Pancreas (tissue), 10 donors: Measurements from ENCODE around the gene IL1RL2. TPM values are rescaled to one million over a fixed set of nuclear protein-coding genes. Genes with fewer than 3 reads are reported as not detected.
A peak's percentile ranks its signal among the peaks of the same experiment; 100 is the strongest.

Experiments used
- ATAC-seq, 4 donors: fragments of 200-7000 bp; cut with Tn5 transposase; one replicate each; pipeline versions ENCODE4 v1.8.0 to v1.9.1; 2020; ENCODE audit warnings: mild to moderate bottlenecking in 4 of 4, moderate library complexity in 4 of 4
- DNase-seq, 6 donors: peaks; one replicate each; pipeline ENCODE4 v3.0.0-alpha.2; 2020
- FAIRE-seq: peaks from 2 replicates; lab custom pipeline; 2012; peaks lifted over from hg19 to GRCh38; lab: Jason Lieb, UNC
- H3K27ac ChIP-seq, 4 donors: fragments of 200-600 bp; sonication (generic); 1 replicate in 3 of 4; 2 replicates in 1 of 4; pipeline versions ENCODE4 v1.5.0 to v1.8.0; 2020
- H3K27me3 ChIP-seq, 4 donors: fragments of 200-600 bp; one replicate each; pipeline ENCODE4 v1.8.0; 2021
- H3K36me3 ChIP-seq, 3 donors: fragments of 200-600 bp; sonication (generic) in 1 of 3; one replicate each; pipeline versions ENCODE4 v1.5.0 to v1.8.0; 2020 to 2021
- H3K4me1 ChIP-seq, 3 donors: fragments of 200-600 bp; one replicate each; pipeline ENCODE4 v1.8.0; 2021
- H3K4me3 ChIP-seq, 4 donors: fragments of 200-600 bp; sonication (generic) in 2 of 4; one replicate each; pipeline versions ENCODE4 v1.5.0 to v1.8.0; 2020 to 2021
- H3K9me3 ChIP-seq, 4 donors: fragments of 200-600 bp; one replicate each; pipeline ENCODE4 v1.8.0; 2021
- WGBS, 2 donors: extraction: QIAGEN DNeasy Blood & Tissue Kit; methylation state at CpG; one replicate each; pipeline ENCODE4 v1.1.7; 2013; 5-methylcytosine and 5-hydroxymethylcytosine counted together
- intact Hi-C, 3 donors: fragments of 100-400 bp; cut with DNase I; formaldehyde crosslinking; loops; one replicate each; pipeline versions ENCODE4 v1.11.1 to v1.14.2; 2022
- polyA plus RNA-seq, 2 donors: library from polyadenylated mRNA; stranded (reverse); fragments of 200-250 nt; gene quantifications; one replicate each; pipeline ENCODE4 v1.2.3, GENCODE V29; 2013
- total RNA-seq, 6 donors: library from RNA; stranded (reverse); fragmentation: NEBNext Ultra II Directional in 4 of 6; extraction: Animal tissue kit (Norgen Biotek cat#: 25700) in 4 of 6; gene quantifications; one replicate each; pipeline versions ENCODE4 v1.2.1 to v1.2.4, GENCODE V29; 2021 to 2023
- TF ChIP-seq, protein P1 (sequence below), 4 donors: fragments of 200-600 bp; sonication (generic) in 3 of 4; IDR thresholded peaks; one replicate each; pipeline versions ENCODE4 v1.5.0 to v1.8.0; 2021; ENCODE audit warnings: antibody characterized with exemption in 4 of 4
- donor health status: healthy with polysubstance abuse.
- donor health status: DM: no; HTN: no; CAD: no; lungs with moderate emphysema.
- donor health status: DM: no; HTN: no; CAD: no.
- donor health status: control.
- donor health status: control.
- donor health status: Bipolar disorder and iron deficiency.
- donor health status: DM: yes; HTN: yes; CAD: no.
- donor health status: DM: no; HTN: no; CAD: no.
- donor health status: DM: no; HTN: no; CAD: no.
- donor health status: DM: yes; HTN: yes; CAD: no.

Gene IL1RL2
- 1 to 10 TPM in 1 of 6 donors, under 1 TPM in 5; 0.12 to 1.2 (median 0.32) TPM for total RNA-seq
- polyA plus RNA-seq, result under 1 TPM; 0.30 to 0.47 TPM

DNA sequence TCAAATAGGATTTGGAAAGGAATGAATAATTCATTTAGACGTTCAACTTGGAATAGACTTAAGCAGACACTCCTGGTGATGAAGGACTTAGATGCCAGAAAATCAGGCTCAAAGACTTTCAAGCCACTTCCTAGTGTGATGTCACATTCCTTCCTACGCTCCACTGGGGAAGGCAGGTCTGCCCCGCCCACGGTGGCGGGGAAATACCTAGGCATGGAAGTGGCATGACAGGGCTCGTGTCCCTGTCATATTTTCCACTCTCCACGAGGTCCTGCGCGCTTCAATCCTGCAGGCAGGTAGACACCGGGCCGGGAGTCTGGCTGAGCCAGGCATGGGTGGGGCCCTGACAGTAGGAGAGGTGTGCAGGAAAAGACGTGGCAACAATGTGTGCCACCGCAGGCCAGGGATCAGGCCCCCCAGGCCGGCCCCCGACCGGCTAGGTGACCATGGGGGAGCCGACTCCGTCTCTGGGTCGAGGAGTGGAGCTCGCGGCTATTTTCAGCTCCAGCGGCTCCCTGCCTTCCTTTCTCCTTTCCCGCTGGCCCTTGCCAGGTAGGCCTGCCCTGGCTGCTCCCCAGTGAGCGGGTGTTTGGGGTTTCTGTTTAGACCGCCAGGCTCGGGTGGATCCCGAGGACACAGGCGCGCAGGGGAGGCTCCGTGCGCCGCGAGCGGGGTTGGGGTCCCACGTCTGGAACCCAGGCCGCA is at the start of gene IL1RL2:
Gene IL1RL2 (plus strand): TSS at position 233 of the 705 bp plus-strand sequence. CDS start 845 bp downstream, outside the sequence.
- Histone ChIP-seq H3K36me3 (no peaks in the 10 kb centered on the region), H3K27me3 (no peaks in the 10 kb centered on the region), H3K9me3 (no peaks in the 10 kb centered on the region), H3K4me3 (peak within 1 kb of the TSS in 3 of 4 donors; percentile 5 to 40 (median 25)), H3K4me1 (peaks cover 0 to 10% (median 7%) of the 10 kb centered on the region in 3 donors), H3K27ac (peak within 1 kb of the TSS in 2 of 4 donors; percentile 9 to 32)
- 68 to 72% methylated on average over 30 to 36 of the region's 36 CpGs for WGBS, 2 donors
- peak; percentile 16 to 21 (median 18) for ATAC-seq
- FAIRE-seq, result no peak
- DNase-seq, result peak in 2 of 6 donors; percentile 32 to 70
- intact Hi-C loops, result no loop called here
- TF ChIP-seq, protein P1, sequence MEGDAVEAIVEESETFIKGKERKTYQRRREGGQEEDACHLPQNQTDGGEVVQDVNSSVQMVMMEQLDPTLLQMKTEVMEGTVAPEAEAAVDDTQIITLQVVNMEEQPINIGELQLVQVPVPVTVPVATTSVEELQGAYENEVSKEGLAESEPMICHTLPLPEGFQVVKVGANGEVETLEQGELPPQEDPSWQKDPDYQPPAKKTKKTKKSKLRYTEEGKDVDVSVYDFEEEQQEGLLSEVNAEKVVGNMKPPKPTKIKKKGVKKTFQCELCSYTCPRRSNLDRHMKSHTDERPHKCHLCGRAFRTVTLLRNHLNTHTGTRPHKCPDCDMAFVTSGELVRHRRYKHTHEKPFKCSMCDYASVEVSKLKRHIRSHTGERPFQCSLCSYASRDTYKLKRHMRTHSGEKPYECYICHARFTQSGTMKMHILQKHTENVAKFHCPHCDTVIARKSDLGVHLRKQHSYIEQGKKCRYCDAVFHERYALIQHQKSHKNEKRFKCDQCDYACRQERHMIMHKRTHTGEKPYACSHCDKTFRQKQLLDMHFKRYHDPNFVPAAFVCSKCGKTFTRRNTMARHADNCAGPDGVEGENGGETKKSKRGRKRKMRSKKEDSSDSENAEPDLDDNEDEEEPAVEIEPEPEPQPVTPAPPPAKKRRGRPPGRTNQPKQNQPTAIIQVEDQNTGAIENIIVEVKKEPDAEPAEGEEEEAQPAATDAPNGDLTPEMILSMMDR (IDR thresholded peaks at IDR 0.05), result no peak

DNA sequence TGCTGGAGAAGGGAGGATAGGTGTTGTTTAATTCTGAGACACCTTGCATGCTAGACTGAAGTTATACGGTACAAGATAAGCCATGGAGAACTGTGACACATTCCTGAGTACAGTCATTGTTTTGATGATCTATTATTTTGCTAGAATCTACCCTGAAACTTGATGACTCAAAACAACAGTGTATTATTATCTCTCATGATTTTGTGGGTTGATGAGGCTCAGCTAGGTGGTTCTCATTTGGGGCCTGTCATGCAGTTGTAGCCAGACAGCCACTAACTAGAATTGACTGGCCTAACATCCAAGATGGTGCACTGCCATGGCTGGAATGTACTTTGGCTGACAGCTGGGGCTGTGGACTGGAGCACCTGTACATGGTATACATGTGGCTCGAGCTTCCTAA is 49.7 kb upstream of the IL1RL2 start:
- Histone ChIP-seq H3K9me3 (no peaks in the 10 kb centered on the region), H3K4me1 (peaks cover 0 to 3% (median 0%) of the 10 kb centered on the region in 3 donors), H3K4me3 (no peak overlapping the region), H3K36me3 (no peaks in the 10 kb centered on the region), H3K27me3 (no peaks in the 10 kb centered on the region), H3K27ac (no peak overlapping the region)
- WGBS, 2 donors, result 90 to 94% methylated on average over 2 of the region's 2 CpGs
- ATAC-seq, result no peak
- FAIRE-seq, result no peak
- TF ChIP-seq, protein P1 (IDR thresholded peaks at IDR 0.05), result no peak
- no peak for DNase-seq
- intact Hi-C loops, result no loop called here

DNA sequence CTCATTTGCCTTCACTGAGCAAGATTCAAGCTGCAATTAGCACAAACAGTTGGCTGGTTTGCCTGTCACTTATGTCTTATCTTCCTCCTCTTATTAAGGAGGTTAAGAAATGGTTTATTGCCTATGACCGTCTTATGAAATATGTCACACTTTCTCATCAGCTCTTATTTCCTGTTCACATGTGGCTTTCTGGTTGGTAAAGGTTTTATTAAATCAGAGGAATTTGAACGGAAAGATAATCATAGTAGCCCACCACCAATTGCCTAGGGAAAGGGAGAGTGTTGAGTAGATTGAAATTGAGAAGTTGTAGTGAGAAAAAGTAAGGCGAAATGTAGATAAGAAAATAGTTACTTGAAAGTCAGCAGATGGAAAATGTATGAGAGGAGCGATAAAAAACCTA is 48.5 kb upstream of the IL1RL2 start:
- H3K36me3 ChIP-seq, result no peaks in the 10 kb centered on the region
- H3K4me1 ChIP-seq, result peaks cover 0 to 3% (median 0%) of the 10 kb centered on the region in 3 donors
- H3K9me3 ChIP-seq, result no peaks in the 10 kb centered on the region
- H3K27me3 ChIP-seq, result no peaks in the 10 kb centered on the region
- TF ChIP-seq, protein P1 (IDR thresholded peaks at IDR 0.05), result no peak
- no peak overlapping the region for H3K27ac ChIP-seq
- no peak overlapping the region for H3K4me3 ChIP-seq
- ATAC-seq, result no peak
- WGBS, 2 donors, result 85 to 88% methylated on average over 4 of the region's 4 CpGs
- no peak for DNase-seq
- intact Hi-C loops, result no loop called here
- no peak for FAIRE-seq

DNA sequence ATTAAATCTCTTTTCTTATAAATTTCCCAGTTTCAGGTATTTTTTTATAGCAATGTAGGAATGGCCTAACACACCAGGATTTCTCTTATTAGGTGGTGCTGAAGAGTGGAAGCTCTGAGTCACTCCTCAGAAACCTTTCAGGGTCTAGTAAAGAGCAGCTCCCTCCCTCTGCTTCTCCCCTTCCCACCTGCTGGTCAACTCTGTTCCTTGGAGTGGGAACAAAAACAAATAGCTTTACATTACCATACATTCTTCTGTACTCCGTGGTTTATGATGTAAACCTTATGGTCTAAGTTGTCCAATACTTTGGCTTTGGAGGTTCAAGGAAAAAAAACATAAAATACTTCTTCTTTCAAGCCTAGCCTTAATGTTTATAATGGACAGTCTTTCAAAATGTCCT is 47.0 kb upstream of the IL1RL2 start:
- Histone ChIP-seq H3K27me3 (no peaks in the 10 kb centered on the region), H3K36me3 (no peaks in the 10 kb centered on the region), H3K27ac (no peak overlapping the region), H3K4me1 (peaks cover 0 to 12% (median 4%) of the 10 kb centered on the region in 3 donors), H3K9me3 (no peaks in the 10 kb centered on the region), H3K4me3 (no peak overlapping the region)
- FAIRE-seq, result no peak
- 75 to 79% methylated on average over 1 of the region's 1 CpG for WGBS, 2 donors
- DNase-seq, result no peak
- ATAC-seq, result no peak
- TF ChIP-seq, protein P1 (IDR thresholded peaks at IDR 0.05), result no peak
- intact Hi-C loops, result loop anchor here in 1 of 3 donors (10.0 kb wide), 1 partner anchor 115 kb away; no protein-coding TSS in a partner anchor

DNA sequence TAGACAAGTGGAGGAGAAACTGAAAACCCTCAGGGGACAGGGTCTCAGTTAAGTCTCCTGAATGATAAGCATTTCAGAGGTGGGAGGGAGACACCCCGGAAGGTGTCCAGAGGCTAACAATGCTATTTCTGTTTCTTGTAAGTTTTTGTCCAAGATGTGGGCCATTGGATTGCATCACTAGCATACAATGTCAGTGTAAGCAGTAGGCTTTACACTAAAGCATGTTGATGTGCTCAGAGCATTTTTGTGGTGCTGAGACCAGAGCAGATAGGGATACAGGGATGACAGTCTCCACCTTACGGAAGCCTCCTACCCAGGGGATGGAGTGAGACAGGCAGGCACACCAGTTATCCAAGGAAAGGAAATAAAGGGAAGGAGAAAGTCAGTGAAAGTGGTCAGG is 46.4 kb upstream of the IL1RL2 start:
- FAIRE-seq (no peak), DNase-seq (no peak), ATAC-seq (no peak)
- WGBS, 2 donors, result 97 to 98% methylated on average over 2 of the region's 2 CpGs
- Histone ChIP-seq H3K36me3 (no peaks in the 10 kb centered on the region), H3K27me3 (no peaks in the 10 kb centered on the region), H3K4me3 (no peak overlapping the region), H3K9me3 (no peaks in the 10 kb centered on the region), H3K4me1 (peaks cover 0 to 14% (median 4%) of the 10 kb centered on the region in 3 donors), H3K27ac (no peak overlapping the region)
- TF ChIP-seq, protein P1 (IDR thresholded peaks at IDR 0.05), result no peak
- intact Hi-C loops, result loop anchor here in 1 of 3 donors (10.0 kb wide), 1 partner anchor 116 kb away; no protein-coding TSS in a partner anchor
